GM21529 (cell line): Measurements from ENCODE around the gene MRTFA.
"Not testable (repeated sequence)": the region's sequence is repeated elsewhere in the genome, so short reads cannot be mapped to it uniquely, and the experiment has no call there.

Experiments used
- ATAC-seq: cut with Tn5 transposase; IDR thresholded peaks from one replicate; pipeline ENCODE4 v1.9.1; 2021; ENCODE audit not compliant: unreplicated experiment

The MRTFA gene

DNA sequence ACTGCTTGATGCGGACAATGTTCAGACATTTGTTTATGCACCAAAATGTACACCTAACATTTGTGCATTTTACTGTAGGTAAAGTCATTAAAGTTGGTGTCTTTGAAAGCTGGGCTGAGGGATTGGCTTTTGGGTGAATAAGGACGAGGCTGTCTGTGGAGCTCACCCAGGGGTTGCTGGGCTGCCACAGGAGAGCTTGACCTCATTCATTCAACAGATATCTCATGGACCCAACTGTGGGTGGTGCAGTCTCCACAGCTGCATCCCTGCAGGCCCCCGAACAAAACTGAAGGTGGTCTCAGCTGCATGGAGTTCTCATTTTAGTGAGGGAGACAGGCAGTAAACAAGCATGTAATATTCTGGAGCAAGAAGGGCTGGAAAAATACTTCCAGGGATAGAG, 233.4 kb downstream of the MRTFA start:
- ATAC-seq, result no peak

- no peak for ATAC-seq
Observed at GRCh38 chr22:40401981-40402406, 234.5 kb downstream of the MRTFA start.

DNA sequence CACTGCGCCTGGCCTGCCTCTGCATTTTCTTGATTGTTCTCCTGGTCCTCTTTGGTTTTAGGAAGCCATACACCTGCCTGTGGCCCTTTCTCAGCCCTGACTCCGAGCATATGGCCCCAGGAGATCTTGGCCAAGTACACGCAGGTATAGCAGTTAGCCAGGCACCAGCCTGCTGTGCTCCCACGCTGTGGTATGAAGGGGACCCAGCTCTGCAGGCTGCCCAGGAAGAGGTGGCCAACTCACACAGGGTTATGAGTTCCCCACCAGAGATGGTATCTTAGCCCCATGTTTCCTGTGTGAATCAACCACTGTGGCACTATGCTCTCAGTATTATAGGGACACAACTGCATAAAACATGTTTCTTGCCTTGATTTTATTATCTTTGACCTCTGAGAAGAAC, 235.0 kb downstream of the MRTFA start:
- no peak for ATAC-seq

GRCh38 chr22:40400159-40400558, 236.4 kb downstream of the MRTFA start:
- no peak for ATAC-seq

- no peak for ATAC-seq
Observed at GRCh38 chr22:40399621-40400020, 236.9 kb downstream of the MRTFA start.

GRCh38 chr22:40397396-40397795, 239.1 kb downstream of the MRTFA start:
- no peak for ATAC-seq

DNA sequence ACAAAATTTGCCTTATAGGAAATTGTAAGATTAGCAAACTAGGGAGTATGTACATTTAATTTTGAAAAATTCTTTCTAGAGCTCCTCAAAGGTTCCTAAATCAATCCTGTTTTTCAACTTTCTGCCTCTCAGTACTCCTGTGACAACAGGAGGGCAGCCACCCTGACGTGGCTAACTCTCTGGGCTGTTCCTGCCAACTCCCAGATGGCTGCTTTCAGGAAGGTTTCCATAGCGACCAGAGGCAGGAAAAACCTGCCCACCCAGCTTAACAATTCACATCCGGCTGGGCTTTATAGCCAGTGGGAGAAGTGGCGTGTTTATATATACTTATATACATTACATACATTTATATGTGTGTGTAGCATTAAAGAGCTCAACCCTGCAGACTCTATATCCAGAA, 239.6 kb downstream of the MRTFA start:
- ATAC-seq, result no peak

GRCh38 chr22:40395607-40396006, 240.9 kb downstream of the MRTFA start:
- ATAC-seq, result no peak

- ATAC-seq, result no peak
Observed at GRCh38 chr22:40394607-40395006, 241.9 kb downstream of the MRTFA start.

GRCh38 chr22:40392618-40393017, 243.9 kb downstream of the MRTFA start:
- no peak for ATAC-seq

DNA sequence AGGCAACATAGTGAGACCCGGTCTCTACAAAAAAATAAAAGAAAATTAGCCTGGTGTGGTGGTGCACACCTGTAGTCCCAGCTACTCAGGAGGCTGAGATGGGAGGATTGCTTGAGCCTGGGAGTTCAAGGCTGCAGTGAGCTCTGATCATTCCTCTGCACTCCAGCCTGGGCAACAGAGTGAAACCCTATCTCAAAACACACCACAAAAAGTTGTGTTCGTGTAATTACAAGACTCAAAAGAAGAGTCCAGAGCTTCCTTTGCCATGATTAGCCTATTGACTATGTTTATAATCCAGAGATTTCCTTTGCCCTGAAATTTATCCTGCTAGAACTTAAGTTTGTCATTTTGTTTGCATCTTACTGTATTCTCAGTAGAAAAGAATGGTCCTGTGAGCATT, 245.1 kb downstream of the MRTFA start:
- ATAC-seq, result no peak

DNA sequence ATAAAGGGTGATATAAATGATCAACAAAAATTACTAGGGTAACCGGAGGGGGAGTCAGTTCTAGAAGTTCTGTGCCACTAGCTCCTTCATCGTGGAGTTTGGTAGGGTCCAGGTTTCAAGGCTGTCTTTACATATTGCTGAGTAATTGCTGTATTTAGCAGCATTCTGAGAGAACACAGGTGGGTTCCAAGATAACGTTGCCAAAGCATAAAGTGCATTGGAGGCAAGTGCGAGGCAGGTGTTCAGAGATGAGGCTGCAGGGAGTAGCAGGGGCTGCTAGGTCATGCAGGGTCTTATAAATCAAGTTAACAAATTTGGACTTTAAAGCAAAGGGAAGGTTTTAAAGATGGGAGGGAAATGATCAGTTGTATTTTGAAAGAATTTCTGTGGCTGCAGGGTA, 248.3 kb downstream of the MRTFA start:
- no peak for ATAC-seq

GRCh38 chr22:40387746-40388145, 248.8 kb downstream of the MRTFA start:
- ATAC-seq, result no peak

- ATAC-seq, result no peak
Observed at GRCh38 chr22:40385036-40385782, 251.3 kb downstream of the MRTFA start.

GRCh38 chr22:40383905-40384304, 252.6 kb downstream of the MRTFA start:
- no peak for ATAC-seq

GRCh38 chr22:40381461-40381860, 255.1 kb downstream of the MRTFA start:
- no peak for ATAC-seq

GRCh38 chr22:40378448-40378847, 258.1 kb downstream of the MRTFA start:
- ATAC-seq, result not testable (repeated sequence)

GRCh38 chr22:40377931-40378330, 258.6 kb downstream of the MRTFA start:
- ATAC-seq, result no peak

GRCh38 chr22:40376149-40376548, 260.4 kb downstream of the MRTFA start:
- ATAC-seq, result no peak

DNA sequence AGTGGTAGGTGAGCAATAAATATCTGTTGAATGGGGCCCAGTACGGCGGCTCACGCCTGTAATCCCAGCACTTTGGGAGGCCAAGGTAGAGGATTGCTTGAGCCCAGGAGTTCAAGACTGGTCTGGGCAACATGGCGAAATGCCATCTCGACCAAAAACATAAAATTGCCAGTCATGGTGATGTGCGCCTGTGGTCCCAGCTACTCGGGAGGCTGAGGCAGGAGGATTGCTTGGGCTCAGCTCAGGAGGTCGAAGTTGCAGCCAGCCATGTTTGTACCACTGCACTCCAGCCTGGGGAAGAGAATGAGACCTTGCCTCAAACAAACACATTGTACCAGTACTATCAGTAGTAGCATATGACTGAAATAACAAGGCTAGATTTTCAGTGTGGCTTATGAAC, 262.0 kb downstream of the MRTFA start:
- no peak for ATAC-seq

DNA sequence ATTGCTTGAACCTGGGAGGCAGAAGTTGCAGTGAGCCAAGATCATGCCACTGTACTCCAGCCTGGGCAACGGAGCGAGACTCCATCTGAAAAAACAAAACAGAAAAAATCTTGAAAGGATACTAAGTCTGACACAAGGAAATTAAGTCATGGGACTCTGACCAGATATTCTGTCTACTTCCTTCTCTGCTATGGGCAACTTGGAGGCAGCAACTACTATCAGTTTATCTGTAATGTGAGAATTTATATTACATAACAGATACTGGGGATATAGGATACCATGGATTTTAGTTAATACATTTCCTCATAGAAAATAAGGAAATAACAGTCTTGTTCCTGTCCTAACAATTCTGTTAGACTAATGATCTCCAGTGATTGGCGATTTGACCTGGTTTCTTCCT, 267.7 kb downstream of the MRTFA start:
- ATAC-seq, result no peak

GRCh38 chr22:40368016-40368415, 268.5 kb downstream of the MRTFA start:
- no peak for ATAC-seq

DNA sequence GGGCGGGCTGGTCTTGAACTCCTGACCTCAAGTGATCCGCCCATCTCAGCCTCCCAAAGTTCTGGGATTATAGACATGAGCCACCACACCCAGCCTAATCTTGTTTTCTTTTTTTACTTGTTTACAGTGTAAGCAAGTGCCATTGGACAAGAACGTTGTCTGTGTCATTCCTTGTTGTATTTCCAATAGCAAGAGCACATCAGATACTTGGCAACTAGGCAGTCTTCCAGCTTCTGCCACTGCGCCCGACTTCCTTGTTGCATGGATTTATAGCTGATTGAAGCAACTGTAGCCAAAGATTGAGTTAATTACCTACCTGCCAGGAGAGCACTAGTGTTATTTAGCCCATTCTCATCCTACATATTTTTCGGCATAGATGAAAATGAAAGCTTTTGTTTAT, 269.2 kb downstream of the MRTFA start:
- no peak for ATAC-seq
